NCI-H1048 (cell line): Measurements from ENCODE around the gene TANC1.

Source experiments
- DNase-seq: peaks from one replicate; lab custom pipeline; 2025; lab: John Stamatoyannopoulos, UW

The TANC1 gene

DNA sequence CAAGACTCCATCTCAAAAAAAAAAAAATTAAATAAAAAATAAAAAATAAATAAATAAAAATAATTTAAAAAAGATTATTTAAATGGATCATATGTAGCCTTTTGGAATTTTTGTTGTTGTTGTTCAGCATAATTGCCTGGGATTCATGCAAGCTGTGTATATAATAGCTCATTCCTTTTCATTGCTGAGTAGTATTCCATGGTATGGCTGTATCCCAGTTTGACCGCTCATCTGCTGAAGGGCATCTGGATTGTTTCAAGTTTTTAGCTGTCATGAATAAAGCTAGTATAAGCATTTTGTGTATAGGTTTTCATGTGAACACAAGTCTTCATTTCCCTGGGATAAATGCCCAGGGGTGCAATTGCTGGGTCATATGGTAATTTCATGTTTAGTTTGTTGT, 6.4 kb upstream of the TANC1 start:
- DNase-seq, result no peak

DNA sequence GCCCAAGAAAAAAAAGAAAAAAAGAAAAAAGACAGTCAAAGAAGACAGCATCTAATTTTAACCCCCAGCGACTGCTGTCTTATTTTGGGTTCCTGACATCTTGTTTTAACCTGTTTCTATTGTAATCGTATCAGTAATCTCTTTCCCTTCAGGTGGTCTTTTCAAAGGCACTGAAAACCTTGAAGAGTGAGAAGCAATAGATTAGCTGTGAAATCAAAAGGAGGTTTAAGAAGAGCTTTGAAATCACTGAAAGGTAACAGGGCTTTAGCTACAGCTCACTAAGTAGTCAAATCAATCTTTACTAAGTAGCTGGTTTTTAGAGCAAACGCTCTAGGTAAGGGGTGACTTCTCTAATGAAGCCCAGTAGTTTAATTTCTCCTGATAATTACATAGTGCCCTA, 5.4 kb upstream of the TANC1 start:
- DNase-seq, result no peak

DNA sequence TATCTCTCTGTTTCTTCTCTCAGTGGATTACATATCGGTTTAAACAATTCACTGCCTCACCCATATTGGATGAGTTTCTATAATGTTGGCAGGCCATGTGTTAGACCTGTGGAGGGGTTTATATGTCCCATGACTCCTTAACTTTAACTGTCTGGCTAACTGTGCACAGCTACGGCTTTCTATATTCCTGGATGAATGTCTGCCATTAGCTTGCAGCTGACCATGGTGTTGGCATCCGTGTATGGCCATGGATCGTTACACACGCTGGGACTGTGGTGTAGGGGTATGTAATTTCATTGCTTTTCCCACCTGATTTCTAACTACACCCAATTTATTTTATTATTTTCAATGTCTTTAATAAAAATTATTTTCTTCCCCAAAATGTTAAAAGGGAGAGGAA, 3.3 kb upstream of the TANC1 start:
- DNase-seq, result no peak

DNA sequence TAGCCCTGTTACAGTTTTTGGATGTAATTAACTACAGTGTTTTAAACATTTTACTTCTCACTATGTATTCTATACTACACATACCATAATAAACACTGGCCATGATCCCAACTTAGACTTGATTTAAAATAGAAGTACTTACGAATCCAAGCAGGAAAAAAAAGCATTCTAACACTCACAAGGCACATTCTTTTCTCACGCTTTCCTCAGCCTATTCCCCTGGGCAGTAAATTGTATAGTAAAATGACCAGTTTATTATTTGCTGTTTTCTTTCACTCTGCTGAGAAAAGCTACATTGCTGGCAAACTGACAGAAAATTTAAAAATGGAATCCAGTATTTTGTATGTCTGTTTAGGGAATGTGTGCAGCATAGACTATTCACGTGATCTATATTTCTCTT, 2.8 kb upstream of the TANC1 start:
- DNase-seq, result no peak

DNA sequence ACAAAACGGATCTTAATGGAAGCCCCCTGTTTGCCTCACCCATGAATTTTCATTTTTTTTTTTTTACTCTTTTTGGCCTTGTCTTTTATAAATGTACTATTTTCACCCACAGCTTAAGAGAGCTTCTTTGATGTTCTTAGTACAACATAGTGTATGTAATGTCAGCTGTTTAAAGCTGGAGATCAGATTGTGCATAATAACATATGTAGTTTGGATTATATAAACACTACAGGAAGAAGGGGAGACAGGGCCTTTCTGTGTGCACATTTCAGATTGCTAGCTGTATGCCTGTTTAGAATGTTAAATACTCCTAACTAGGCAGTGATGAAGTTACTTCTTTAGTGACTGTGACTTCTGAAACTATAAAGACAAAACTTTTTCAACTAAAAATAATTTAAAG, 2.1 kb upstream of the TANC1 start:
- DNase-seq, result no peak

DNA sequence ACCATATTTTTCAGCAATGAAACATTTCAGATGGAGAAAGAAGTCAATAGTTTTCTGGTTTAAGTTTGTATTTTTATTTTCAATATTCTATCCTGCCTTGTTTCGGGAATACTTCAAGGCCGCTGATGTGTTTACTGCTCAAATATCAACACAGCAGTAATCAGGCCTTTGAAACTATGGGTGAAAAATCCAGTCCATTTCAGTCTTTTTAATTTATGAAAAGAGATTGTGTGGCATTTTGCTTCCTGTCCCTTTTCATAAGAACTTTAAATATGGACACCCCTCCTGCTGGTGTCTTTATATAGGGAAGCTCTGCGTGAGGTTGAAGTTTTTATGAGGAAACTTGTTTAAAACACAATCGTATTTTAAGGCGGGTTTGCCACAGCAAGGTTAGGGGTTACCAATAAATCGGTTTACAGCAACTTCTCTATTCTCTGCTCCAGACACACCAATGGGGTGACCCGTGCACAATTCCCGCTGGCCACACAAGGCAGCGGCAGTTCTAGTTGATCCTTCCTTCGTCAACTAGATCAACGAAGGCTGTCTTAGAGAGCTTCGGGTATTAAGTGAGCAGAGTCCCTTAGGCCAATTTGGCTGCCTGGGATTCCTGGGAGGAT, 1.2 kb upstream of the TANC1 start:
- DNase-seq, result no peak

DNA sequence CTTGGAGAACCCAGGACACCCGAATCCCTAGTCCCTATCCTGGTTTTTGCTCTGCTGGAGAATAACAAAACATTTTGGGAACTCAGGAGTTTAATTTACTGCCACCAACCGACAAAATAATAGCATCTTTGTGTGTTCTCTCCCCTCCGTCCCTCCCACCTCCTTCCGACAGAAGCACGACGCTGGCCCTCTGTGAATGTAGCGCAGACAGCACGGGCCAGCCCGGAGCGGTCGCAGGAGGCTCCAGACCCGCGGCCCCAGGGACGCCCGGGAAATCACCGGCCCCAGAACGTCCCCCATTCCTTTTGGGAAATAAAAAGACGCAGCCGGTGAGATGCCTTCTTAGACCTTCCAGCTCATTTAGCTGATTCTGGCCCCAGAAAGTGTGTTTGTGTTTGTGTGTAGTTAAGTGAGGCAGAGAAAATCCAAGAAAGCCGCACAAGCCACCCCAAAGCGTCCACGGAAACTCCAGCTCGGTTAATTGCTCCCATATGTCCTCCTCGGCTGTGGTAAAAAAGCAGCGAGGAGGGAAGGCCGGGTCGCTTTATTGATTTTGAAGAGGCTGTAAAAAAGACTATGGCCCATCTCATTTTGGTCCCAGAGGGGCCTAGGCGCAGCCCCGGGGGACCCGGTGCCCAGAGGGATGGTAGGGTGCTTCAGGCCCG, 577 bp upstream of the TANC1 start:
- DNase-seq, result peak; percentile 47

DNA sequence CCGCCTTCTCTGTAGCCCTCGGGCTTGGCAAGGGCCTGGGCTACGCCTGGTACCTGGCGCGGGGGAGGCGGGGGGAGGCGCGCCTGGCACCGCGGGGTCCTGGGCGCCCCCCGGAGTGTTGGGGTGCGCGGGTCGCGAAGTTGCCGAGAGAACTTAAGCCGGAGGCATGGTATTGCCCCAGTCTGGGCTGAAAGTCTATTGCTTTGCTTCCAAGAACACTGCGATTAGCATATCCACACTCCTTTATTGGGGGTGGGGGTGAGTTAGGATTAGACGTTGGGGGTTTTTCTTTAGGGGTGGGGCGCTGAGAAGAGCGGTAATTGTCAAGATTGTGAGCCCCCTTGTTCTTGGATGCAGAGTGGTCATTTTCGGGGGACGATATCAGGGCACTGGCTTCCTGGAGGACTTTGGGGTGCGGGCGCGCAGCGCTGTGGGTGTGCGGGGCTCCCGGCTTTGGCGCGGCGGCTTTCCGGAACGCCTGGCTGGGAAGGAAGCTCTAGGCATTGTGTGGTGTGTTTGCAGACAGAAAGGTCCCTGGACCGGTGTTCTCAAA, 798 bp downstream of the TANC1 start:
- no peak for DNase-seq

DNA sequence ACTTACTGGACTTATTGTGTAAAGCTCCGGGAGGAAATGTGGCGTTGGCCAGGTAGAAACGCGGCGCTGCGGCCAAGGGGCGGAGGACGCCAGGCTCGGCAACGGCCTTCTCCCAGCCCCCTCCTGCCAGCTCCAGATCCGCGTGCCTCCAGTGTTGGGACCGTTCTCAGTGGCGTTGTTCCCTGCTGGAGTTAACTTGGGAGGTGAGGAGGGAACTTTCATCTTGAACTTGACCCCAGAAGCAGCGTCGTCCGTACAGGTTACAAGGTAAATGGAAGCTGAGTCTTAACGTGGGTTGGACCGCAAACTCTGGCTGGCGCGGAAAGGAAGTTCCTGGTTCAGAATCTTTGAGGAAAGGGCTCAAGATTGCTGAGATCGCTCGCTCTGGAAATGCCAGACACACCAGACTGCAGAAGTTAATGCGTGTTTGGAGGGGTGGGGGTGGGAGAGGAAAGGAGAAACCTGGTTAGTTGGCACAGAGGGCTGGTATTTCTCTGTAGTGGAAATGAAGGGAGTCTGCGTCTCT, 1.3 kb downstream of the TANC1 start:
- no peak for DNase-seq

DNA sequence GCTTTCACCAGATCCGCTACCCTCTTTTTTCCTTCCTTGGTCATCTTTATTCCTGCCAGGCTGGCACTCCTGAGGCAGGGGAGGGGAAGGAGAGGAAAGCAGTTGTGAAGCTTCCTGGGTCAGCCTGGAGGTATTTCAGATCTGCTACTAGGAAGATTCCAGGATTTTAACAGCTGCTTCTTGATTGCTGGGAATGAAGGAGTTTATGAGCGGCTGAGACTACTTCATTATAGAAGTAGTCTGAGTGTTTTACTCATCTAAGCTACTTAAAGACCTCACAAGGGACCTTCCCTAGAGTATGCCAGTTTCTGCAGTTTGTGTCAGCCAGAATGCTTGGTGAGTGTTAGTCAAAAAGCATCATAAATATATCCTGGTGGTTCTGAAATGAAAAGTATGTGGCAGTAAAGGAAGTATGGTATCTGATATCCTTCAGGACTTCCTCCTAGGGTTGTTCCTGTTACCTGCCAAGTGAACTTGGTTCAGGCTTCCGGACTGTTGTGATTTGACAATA, 1.9 kb downstream of the TANC1 start:
- no peak for DNase-seq

DNA sequence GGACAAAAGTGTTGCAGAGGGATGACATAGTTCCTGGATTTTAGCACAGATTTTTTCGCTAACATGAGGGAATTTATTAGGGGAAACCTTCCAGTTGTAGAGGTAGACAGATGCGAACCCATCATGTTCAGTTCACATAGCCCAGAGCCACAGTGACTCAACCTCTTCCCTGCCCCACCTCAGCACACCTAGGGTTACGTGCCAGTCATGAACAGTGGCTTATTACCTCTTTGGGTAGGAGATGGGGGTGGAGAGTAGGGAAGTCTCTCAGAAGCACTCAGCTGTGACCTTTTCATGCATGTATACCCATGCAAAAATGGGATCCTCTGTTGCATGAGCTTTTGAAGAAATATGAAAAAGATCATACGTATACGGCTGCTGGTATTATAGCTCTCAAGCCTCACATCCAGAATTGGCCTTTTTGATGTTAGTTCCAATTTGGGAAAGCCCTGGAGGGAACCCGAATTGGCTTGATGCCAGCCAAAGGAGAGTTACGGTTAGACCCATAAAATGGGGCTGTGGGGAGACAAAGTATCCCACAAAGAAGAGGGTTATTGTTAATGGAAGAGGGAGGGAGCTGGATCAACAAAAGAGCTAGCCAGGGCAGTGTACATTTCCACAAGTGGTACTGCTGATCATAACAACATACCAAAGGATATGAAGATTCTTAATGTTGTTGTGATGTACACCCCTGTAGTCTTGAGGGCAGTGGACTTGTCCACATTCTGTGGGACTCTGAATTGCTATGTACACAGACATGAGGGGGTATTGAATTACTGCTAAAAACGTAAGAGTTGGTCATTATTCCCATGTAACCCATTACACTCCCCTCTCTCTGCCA, 4.9 kb downstream of the TANC1 start:
- DNase-seq, result peak; percentile 67

DNA sequence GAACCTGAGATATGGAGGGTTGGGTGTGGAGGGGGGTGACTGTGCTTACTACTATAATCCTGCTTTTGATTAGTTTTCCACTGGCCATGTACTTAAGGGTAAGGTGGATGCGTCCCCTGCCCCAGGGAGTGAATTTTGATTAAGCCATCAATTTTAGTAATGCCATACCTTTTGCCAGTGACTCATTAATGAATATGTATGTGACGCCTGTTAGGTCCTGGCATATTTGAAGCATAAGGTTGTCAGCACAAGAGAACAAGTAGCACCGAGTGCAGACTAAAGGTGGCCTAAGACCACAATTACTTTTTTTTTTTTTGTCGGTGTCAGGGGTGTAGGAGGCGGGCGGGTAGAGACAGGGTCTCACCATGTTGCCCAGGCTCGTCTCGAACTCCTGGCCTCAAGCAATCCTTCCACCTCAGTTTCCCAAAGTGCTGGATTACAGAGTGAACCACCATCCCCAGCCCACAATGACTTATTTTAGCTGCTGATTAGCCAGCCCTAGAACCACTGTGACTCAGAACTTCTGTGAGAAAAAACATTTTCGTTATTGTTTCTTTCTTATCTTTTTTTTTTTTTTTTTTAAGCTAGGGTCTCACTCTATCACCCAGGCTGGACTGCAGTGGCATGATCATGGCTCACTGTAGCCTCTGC, 7.0 kb downstream of the TANC1 start:
- DNase-seq, result no peak

DNA sequence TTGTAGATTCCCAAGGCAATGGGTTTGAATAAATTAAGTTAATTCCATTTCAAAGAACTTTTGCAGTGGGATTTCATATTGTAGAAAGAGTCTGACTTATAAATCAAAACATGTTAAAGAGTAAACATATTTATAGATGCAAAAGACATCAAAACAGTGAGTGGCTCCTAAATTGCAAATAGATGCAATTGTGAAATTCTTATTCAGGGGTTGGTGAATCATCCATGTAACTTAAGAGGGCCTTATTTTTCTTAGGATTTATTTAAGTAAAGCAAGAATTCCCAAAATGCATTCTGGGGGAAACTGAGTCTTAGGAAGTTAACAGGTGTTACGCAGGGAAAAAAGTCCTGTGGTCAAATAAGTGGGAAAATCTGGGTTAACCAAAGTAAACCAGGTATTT, 11.3 kb downstream of the TANC1 start:
- DNase-seq, result no peak

DNA sequence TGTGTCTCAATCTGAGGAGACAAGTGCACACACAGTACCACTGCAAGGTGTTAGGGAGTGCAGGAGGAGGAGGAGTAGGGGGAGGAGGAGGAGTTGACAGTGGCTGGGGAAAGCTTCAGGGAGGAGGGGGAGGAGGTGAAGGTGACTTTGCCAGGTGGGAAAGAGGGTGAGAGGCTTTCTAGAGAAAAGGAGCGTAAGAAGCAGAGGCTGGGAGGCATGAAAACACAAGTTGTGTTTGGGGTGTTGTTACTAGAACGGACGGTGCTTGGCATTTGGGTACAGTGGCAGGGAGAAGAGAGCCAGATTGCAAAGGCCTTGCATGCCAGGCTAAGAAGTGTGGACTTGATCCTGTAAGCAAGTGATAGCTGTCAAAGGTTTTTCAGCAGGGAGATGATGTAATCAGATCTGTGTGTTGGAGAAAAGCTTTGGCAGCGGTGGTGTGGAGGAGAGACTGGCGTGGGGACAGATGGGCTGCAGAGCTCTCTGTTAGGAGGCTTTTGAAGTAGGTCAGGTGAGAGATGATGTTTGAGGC, 16.2 kb downstream of the TANC1 start:
- DNase-seq, result no peak

DNA sequence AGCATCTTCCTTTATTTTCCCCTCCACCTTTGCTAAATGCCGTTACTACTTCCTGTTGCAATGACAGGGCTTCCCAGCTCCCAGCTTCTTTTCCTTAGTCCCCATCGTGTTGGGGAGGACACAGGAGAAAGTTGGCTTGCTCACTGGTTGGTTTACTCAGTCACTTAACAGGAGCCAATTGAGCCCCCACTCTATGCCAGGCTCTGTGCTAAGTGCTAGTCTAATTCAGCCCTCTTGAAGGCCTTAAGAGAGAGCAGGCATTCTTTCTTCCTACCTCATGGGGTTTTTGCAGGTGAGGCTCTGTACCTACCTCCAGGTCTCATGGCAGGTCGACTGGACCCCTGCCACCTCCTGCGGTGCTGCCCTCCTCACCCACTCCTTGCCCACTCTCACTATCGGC, 20.1 kb downstream of the TANC1 start:
- DNase-seq, result no peak

DNA sequence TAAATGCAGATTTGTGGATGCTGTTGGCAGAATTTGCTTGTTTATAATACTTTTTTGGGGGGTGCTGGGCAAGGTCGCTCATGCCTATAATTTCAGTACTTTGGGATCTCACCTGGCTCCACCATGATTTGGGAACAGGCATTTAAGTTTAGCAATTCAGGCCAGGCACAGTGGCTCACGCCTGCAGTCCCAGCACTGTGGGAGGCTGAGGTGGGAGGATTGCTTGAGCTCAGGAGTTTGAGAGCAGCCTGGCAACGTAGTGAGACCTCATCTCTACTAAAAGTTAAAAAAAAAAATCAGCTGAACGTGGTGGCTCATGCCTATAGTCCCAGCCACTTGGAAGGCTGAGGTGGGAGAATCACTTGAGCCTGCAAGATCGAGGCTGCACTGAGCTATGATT, 20.7 kb downstream of the TANC1 start:
- DNase-seq, result no peak

DNA sequence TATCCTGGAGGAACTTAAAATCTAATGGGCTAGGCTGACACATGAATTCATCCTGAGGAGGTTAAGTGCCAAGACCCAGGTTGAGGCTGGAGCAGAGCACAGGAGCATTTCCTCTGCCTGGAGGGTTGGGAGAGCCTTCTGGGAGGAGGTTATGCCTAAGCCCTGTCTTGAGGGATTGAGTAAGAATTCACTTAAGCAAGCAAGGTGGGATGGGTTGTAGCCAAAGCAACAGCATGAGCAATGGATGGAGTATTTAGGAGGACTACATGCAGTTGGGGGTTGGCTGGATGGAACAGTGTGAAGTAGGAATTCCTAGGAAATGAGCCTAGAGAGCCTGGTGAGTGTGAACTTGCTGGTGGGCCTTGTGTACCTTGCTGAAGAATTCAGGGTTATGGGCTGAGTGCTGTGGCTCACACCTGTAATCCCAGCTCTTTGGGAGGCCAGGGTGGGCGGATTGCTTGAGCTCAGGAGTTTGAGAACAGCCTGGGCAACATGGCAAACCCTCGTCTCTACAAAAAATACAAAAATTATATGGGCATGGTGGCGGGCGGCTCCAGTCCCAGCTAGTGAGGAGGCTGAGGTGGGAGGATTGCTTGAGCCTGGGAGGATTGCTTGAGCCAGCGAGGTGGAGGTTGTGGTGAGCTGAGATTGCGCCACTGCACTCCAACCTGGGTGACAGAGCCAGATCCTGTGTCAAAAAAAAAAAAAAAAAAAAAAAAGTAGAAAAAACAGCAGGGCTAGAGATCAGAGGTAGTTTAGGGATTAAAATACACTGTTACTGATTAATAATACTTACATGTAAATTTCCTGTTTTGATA, 22.2 kb downstream of the TANC1 start:
- no peak for DNase-seq

DNA sequence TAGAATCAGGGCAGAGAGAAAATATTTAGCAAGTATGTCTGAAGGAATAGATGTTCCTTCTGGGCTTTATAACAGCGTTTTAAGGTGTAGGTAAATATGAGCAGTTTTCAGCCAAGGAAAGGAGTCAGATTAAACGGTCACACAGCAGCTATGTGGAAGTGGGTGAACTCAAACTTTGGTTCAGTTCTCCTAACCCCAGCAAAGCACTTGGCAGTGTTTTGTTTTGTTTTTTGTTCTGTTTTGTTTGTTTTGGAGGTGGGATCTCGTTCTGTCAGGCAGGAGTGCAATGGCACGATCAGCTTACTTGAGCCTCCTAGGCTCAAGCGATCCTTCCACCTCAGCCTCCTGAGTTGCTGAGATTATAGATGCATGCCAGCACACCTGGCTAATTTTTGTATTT, 24.6 kb downstream of the TANC1 start:
- DNase-seq, result no peak

DNA sequence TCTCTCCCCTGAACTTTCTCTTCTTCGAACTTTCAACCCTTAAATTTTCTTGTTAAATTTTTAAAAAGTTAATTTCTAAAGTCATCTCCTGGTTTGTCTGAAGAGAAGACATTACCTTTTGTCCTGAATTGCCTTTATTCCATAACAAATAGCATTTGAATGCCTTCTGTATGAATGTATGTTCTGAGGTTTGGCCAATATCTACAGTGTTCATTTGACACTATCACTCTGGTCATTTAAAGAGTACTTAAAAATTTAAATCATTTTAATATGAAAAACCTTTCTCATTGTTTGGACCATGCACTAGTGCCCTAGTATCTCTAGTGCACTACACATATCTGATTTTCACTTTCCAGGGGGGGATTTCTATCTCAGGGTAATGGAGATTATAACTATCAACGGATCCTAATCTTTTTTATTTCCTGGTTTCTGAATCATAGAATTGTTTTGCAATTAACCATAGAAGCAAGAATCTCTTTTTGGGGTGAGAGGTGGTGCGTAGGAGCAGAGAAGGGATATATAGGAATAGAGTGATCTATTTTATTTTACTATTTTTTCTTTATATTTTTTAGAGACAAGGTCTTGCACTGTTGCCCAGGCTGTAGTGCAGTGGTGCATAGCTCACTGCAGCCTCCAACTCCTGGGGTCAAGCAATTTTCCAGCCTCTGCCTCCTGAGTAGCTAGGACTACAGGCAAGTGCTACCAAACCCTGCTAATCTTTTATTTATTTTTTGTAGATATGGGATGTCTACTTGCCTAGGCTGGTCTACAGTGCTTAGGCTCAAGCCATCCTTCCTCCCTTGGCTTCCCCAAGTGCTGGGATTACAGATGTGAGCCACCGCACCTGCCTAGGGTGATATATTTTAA, 25.5 kb downstream of the TANC1 start:
- DNase-seq, result no peak
